Measurements from ENCODE around the gene IL1R2.
"Not testable (repeated sequence)": the region's sequence is repeated elsewhere in the genome, so short reads cannot be mapped to it uniquely, and the experiment has no call there.

Gene IL1R2

GRCh38 chr2:102063487-102063911, 71.7 kb downstream of the IL1R2 start:
- peak; percentile 65 for DNase-seq

- peak; percentile 95 for DNase-seq
These were observed 72.3 kb downstream of the IL1R2 start for GRCh38 chr2:102063941-102064678.

GRCh38 chr2:102064679-102065674, 73.2 kb downstream of the IL1R2 start:
- DNase-seq = peak; percentile 49

GRCh38 chr2:102065675-102066252, 74.0 kb downstream of the IL1R2 start:
- DNase-seq = no peak

- DNase-seq = no peak
These were observed 74.8 kb downstream of the IL1R2 start for GRCh38 chr2:102066554-102066953.

GRCh38 chr2:102068126-102068525, 76.4 kb downstream of the IL1R2 start:
- DNase-seq = not testable (repeated sequence)

- DNase-seq = peak; percentile 87
These were observed 77.7 kb downstream of the IL1R2 start for GRCh38 chr2:102069311-102069974.

GRCh38 chr2:102070058-102070642, 78.4 kb downstream of the IL1R2 start:
- peak; percentile 61 for DNase-seq

- DNase-seq = no peak
These were observed 81.0 kb downstream of the IL1R2 start for GRCh38 chr2:102072741-102073140.

GRCh38 chr2:102073168-102073724, 81.5 kb downstream of the IL1R2 start:
- no peak for DNase-seq

GRCh38 chr2:102074152-102074783, 82.5 kb downstream of the IL1R2 start:
- DNase-seq = peak; percentile 36

- no peak for DNase-seq
These were observed 83.7 kb downstream of the IL1R2 start for GRCh38 chr2:102075479-102075878.

- DNase-seq = no peak
These were observed 84.8 kb downstream of the IL1R2 start for GRCh38 chr2:102076512-102076911.

All from hematopoietic multipotent progenitor cell treated with erythropoietin and hydrocortisone succinate and interleukin-3 and kit ligand, for 8 days (in vitro differentiated cells).